Stimulated activated naive B cell treated with anti-CD40 and anti-IgM and Interleukin-4, amounts not matched to agents 10 μg/mL and 1 μg/mL and 100 μg/mL, for 72 hours (primary cell): ENCODE measurements around the gene PMF1.
A peak's percentile ranks its signal among the peaks of the same experiment; 100 is the strongest.

ENCODE experiments used
- ATAC-seq, 2 donors: fragments of 150-1000 bp; cut with Tn5 transposase; replicated peaks; 2 replicates each; pipeline ENCODE4 v1.10.0; 2021; ENCODE audit warnings: moderate library complexity in 1 of 2
- DNase-seq: peaks from one replicate; pipeline ENCODE4 v3.0.0; 2021
- H3K27ac Mint-ChIP-seq: one replicate; pipeline ENCODE4 v1.8.0; 2022; ENCODE audit warnings: mild to moderate bottlenecking, mixed read lengths
- H3K27me3 Mint-ChIP-seq, 2 donors: one replicate each; pipeline ENCODE4 v1.8.0; 2022; ENCODE audit warnings: mixed read lengths in 2 of 2
- H3K36me3 Mint-ChIP-seq, 2 donors: one replicate each; pipeline ENCODE4 v1.8.0; 2022; ENCODE audit warnings: mixed read lengths in 2 of 2, mild to moderate bottlenecking in 1 of 2
- H3K4me1 Mint-ChIP-seq, 2 donors: one replicate each; pipeline ENCODE4 v1.8.0; 2022; ENCODE audit warnings: mixed read lengths in 2 of 2, mild to moderate bottlenecking in 1 of 2
- H3K4me3 Mint-ChIP-seq, 2 donors: one replicate each; pipeline ENCODE4 v1.8.0; 2022; ENCODE audit warnings: mild to moderate bottlenecking in 2 of 2, mixed read lengths in 2 of 2, moderate library complexity in 1 of 2
- H3K9me3 Mint-ChIP-seq, 2 donors: one replicate each; pipeline ENCODE4 v1.8.0; 2022; ENCODE audit warnings: mixed read lengths in 2 of 2, mild to moderate bottlenecking in 1 of 2

PMF1 gene

DNA sequence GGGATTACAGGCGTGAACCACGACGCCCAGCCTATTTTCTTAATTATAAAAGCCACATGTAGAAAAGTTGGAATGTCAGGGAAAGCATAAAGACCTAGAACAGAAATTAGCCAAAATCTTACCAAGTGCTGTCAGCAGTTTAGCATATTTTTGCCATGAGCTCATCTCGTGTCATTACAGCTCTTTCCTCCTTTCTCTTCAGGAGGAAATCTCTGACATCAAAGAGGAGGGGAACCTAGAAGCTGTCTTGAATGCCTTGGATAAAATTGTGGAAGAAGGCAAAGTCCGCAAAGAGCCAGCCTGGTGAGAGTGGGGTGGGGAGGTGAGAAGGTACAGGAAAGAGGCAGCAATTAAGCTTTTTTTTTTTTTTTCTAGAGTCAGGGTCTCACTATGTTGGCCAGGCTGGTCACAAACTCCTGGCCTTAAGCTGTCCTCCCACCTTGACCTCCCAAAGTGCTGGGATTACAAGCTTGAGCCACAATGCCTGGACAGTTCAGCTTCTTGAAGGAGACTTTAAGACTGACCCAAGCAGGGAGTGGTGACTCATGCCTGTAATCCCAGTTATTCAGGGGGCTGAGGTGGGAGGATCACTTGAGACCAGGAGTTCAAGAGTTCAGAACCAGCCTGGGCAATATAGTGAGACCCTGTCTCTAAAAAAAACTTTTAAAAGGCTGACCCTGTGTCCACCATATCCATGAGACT, 20.8 kb downstream of the PMF1 start:
- no peaks in the 10 kb centered on the region for H3K27me3 Mint-ChIP-seq
- H3K27ac Mint-ChIP-seq: no peak overlapping the region
- H3K9me3 Mint-ChIP-seq: no peaks in the 10 kb centered on the region
- H3K4me1 Mint-ChIP-seq: peaks cover 0 to 1% of the 10 kb centered on the region in 2 donors
- no peak for DNase-seq
- H3K36me3 Mint-ChIP-seq: peaks cover 43 to 46% of the 10 kb centered on the region in 2 donors
- no peak for ATAC-seq
- no peak overlapping the region for H3K4me3 Mint-ChIP-seq

DNA sequence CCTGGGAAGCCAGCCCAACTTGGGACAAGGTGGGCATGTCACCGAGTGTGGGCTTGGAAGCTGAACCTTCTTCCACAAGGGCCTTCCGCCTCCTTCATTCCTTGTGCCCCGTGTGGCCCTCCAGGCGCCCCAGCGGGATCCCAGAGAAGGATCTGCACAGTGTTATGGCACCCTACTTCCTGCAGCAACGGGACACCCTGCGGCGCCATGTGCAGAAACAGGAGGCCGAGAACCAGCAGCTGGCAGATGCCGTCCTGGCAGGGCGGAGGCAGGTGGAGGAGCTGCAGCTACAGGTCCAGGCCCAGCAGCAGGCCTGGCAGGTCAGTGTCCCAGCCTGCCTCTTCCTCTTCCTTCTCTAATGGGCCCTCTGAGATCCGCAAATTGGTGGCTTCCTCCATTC, 23.4 kb downstream of the PMF1 start:
- H3K9me3 Mint-ChIP-seq: no peaks in the 10 kb centered on the region
- H3K27me3 Mint-ChIP-seq: no peaks in the 10 kb centered on the region
- no peaks in the 10 kb centered on the region for H3K4me1 Mint-ChIP-seq
- DNase-seq: no peak
- H3K36me3 Mint-ChIP-seq: peaks cover 50 to 57% of the 10 kb centered on the region in 2 donors
- ATAC-seq: no peak
- H3K4me3 Mint-ChIP-seq: no peak overlapping the region
- peak overlapping the region; percentile 25 for H3K27ac Mint-ChIP-seq

DNA sequence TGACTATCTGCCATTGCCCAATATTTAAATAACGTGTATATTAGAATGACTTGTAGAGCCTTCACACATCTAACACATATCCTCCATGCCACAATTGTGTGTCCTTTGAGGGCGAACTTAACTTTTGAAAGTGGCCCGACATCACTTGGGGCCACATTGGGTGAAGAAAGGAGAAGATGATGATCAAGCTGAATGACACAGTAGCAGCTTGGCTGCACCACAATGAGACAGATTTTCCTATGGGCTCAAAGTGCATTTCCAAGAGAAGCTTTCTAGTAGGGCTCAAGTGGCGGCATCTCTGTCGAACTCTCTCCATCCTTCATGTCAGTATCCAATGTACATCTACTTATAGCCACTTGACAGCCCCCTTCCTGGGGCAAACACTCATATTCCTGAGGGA, 25.4 kb downstream of the PMF1 start:
- H3K36me3 Mint-ChIP-seq: peaks cover 55 to 60% of the 10 kb centered on the region in 2 donors
- H3K4me3 Mint-ChIP-seq: no peak overlapping the region
- no peaks in the 10 kb centered on the region for H3K4me1 Mint-ChIP-seq
- H3K27me3 Mint-ChIP-seq: no peaks in the 10 kb centered on the region
- no peak for DNase-seq
- no peak overlapping the region for H3K27ac Mint-ChIP-seq
- no peaks in the 10 kb centered on the region for H3K9me3 Mint-ChIP-seq
- no peak for ATAC-seq

DNA sequence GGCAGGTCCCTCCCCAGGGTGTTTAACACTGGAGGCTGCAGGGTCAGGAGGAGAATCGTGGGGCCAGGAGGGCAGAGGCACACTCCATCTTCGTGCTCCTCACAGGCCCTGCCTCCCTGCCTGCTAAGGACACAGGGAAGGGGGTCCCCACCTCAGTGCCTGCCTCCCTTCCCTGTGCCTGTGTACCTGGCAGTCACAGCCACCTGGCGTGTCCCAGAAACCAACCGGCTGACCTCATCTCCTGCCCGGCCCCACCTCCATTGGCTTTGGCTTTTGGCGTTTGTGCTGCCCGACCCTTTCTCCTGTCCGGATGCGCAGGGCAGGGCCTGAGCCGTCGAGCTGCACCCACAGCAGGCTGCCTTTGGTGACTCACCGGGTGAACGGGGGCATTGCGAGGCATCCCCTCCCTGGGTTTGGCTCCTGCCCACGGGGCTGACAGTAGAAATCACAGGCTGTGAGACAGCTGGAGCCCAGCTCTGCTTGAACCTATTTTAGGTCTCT, 28.6 kb downstream of the PMF1 start:
- no peak for DNase-seq
- ATAC-seq: no peak
- H3K36me3 Mint-ChIP-seq: peaks cover 52 to 60% of the 10 kb centered on the region in 2 donors

DNA sequence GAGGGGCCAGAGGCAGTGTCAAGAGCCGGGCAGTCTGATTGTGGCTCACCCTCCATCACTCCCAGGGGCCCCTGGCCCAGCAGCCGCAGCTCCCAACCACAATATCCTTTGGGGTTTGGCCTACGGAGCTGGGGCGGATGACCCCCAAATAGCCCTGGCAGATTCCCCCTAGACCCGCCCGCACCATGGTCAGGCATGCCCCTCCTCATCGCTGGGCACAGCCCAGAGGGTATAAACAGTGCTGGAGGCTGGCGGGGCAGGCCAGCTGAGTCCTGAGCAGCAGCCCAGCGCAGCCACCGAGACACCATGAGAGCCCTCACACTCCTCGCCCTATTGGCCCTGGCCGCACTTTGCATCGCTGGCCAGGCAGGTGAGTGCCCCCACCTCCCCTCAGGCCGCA, 29.1 kb downstream of the PMF1 start, which contains the start of gene BGLAP:
Gene BGLAP (plus strand): TSS at position 259 of the 400 bp plus-strand sequence. CDS start 48 bp downstream, at position 307.
- Mint-ChIP-seq H3K27ac (peak within 1 kb of the TSS; percentile 11), H3K4me1 (peaks cover 19 to 26% of the 10 kb centered on the region in 2 donors), H3K36me3 (peaks cover 48 to 55% of the 10 kb centered on the region in 2 donors), H3K9me3 (no peaks in the 10 kb centered on the region), H3K4me3 (no peak within 1 kb of the TSS), H3K27me3 (peaks cover 11 to 22% of the 10 kb centered on the region in 2 donors)
- DNase-seq (no peak), ATAC-seq (no peak)

More for the DNA sequence above, 28.6 kb downstream of the PMF1 start:
- H3K4me3 Mint-ChIP-seq: no peak overlapping the region
- H3K27me3 Mint-ChIP-seq: peaks cover 11 to 22% of the 10 kb centered on the region in 2 donors
- H3K9me3 Mint-ChIP-seq: no peaks in the 10 kb centered on the region
- peak overlapping the region; percentile 11 for H3K27ac Mint-ChIP-seq
- H3K4me1 Mint-ChIP-seq: peaks cover 17 to 20% of the 10 kb centered on the region in 2 donors

DNA sequence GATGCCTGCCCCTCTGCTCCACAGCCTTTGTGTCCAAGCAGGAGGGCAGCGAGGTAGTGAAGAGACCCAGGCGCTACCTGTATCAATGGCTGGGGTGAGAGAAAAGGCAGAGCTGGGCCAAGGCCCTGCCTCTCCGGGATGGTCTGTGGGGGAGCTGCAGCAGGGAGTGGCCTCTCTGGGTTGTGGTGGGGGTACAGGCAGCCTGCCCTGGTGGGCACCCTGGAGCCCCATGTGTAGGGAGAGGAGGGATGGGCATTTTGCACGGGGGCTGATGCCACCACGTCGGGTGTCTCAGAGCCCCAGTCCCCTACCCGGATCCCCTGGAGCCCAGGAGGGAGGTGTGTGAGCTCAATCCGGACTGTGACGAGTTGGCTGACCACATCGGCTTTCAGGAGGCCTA, 29.9 kb downstream of the PMF1 start:
- ATAC-seq (no peak), DNase-seq (no peak)
- Mint-ChIP-seq H3K4me3 (no peak overlapping the region), H3K36me3 (peaks cover 44 to 55% of the 10 kb centered on the region in 2 donors), H3K4me1 (peaks cover 19 to 29% of the 10 kb centered on the region in 2 donors), H3K27ac (no peak overlapping the region), H3K9me3 (no peaks in the 10 kb centered on the region), H3K27me3 (peaks cover 11 to 22% of the 10 kb centered on the region in 2 donors)

DNA sequence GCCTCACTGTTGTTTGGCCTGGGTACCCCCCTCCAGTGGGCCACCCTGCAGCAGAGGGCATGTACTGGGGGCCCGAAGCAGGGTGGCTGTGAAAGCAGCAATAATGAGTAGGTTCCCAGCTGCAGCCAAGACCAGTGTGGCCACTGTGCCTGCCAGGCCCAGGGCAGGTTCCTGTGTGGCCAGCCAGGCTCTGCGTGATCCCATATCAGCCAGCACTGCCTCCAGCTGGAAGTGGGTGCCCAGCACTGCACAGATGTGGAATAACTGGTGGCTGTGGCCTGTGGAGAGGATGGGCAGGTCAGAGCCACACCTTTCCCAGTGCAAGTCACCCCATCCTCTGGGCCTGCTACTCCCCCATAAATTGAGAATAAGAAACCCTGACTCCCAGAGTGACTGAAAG, 31.3 kb downstream of the PMF1 start:
- no peak overlapping the region for H3K4me3 Mint-ChIP-seq
- peaks cover 11 to 22% of the 10 kb centered on the region in 2 donors for H3K27me3 Mint-ChIP-seq
- peak overlapping the region; percentile 53 for H3K27ac Mint-ChIP-seq
- H3K9me3 Mint-ChIP-seq: no peaks in the 10 kb centered on the region
- H3K36me3 Mint-ChIP-seq: peaks cover 30 to 47% of the 10 kb centered on the region in 2 donors
- peaks cover 20 to 29% of the 10 kb centered on the region in 2 donors for H3K4me1 Mint-ChIP-seq
- ATAC-seq (no peak), DNase-seq (no peak)

DNA sequence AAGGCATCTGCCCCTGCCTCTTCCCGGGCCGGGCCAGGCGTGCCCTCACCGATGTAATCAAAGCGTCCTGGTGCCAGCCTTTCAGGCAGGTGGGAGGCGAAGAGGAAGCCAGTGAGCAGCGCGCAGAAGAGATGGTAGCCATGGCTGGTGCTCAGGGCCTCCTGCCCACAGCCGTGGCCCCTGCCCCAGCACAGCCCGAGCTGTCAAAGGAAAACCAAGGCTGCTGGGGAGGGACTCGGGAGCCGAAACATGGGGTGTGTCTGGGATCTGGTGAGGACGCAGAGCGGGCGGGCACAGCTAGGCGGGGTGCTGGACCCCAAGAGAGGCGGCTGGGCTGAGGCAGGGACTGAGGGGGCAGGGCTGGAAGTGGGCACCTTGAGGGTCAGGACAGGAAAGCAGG, 31.9 kb downstream of the PMF1 start:
- Mint-ChIP-seq H3K9me3 (no peaks in the 10 kb centered on the region), H3K27ac (peak overlapping the region; percentile 5), H3K4me1 (peaks cover 20 to 29% of the 10 kb centered on the region in 2 donors), H3K36me3 (peaks cover 27 to 45% of the 10 kb centered on the region in 2 donors), H3K27me3 (peaks cover 11 to 22% of the 10 kb centered on the region in 2 donors), H3K4me3 (peak overlapping the region; percentile 83 to 84)
- ATAC-seq (no peak), DNase-seq (no peak)

DNA sequence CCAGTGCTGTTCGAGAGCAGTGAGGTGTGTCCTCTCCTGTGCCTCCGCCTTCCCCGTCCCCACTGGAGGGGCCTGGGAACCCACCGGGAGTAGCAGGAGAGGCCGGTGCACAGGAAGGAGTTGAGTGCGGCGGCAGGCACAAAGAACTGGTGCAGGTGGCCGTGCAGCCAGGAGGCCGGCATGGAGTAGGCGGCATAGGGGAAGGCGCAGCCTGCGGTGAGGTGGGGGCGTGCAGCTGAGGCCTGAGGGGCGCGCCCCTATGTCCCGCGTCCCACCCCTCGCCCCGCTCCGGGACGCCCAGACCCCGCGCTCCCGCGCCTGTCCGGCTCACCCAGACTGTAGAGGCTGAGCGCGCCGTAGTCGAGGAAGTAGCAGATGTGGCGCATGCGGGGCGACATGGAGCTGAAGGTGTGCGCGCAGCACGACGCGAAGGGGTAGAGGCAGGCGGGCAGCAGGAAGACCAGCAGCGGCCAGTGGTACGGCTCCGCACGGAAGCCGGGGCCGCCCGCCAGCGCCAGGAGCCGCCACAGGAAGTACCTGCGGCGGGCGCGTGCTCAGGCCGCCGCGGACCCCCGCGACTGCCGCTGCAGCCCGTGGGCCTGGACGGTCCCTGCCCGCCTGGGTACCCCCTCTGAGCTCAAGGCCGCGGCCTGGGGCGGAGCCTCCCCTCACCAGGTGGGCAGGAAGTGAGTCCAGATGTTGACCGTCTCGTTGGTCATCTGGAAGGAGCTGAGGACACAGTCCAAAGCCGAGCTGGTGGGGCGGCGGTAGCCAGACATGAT, 32.8 kb downstream of the PMF1 start:
- DNase-seq (no peak), ATAC-seq (peak; percentile 64 to 69)
- Mint-ChIP-seq H3K27ac (peak overlapping the region; percentile 90), H3K4me1 (peaks cover 20 to 29% of the 10 kb centered on the region in 2 donors), H3K36me3 (peaks cover 25 to 45% of the 10 kb centered on the region in 2 donors), H3K27me3 (peaks cover 11 to 22% of the 10 kb centered on the region in 2 donors), H3K9me3 (no peaks in the 10 kb centered on the region), H3K4me3 (peak overlapping the region; percentile 83 to 84)

DNA sequence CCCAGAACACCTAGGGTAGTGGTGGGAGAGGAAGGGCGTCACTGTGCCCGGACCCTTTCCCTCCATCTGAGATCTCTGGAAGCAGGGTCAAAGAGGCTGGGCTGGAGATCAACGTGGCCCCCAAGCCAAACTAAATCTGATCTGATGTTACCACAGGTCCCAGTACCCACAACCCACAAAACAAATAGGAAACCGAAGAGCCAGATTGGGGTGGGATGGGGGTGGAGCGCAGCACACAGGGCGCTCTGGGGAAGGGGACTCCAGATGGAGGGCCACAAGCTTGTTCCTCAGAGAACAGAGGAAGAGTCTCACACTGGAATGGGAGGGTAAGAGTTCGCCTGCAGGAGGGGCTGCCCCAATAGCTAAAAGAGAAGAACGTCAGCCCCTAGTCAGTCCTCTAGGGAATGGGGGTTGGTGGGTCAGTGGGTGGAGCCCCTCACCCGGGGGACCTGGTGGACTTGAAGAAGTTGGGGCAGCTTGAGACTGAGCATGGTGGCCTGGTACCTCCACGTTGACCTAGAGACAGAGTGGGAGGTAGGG, 33.5 kb downstream of the PMF1 start:
- Mint-ChIP-seq H3K4me1 (peaks cover 20 to 29% of the 10 kb centered on the region in 2 donors), H3K36me3 (peaks cover 23 to 42% of the 10 kb centered on the region in 2 donors), H3K27ac (peak overlapping the region; percentile 89), H3K4me3 (peak overlapping the region; percentile 59 to 60), H3K9me3 (no peaks in the 10 kb centered on the region), H3K27me3 (peaks cover 11 to 22% of the 10 kb centered on the region in 2 donors)
- ATAC-seq: peak in 1 of 2 donors; percentile 20
- no peak for DNase-seq

DNA sequence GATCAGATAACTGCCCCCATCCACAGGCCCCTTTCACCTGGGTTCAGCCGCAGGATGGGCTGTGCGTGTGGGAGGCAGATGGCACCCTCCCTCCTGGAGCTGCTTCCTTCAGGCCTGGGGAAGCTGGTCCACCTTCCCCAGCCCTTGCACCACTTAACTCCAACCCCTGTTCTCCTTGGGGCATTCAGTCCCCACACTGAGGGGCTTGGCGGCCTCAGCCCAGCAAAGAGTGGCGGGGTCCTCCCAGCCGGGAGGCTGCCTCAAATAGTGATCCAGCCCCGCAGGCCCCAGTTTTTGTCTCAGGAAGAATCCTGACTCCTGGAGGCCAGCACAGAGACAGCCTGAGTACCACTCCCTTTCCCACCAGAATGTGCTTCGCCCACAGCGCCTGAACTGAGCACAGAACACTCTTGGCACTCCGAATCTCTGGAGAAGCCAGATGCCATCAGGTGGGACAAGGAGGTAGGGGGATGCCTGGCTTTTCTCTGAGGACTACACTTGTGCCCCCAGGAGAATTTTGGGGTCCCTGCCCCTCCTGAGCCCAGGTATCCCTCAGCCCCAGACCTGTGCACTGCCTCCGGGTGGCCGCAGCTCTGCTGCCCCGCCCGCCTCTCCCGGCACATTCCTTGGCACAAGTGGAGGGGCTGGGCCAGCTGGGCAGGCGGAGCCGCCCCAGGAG, 34.1 kb downstream of the PMF1 start:
- peaks cover 20 to 29% of the 10 kb centered on the region in 2 donors for H3K4me1 Mint-ChIP-seq
- peaks cover 11 to 22% of the 10 kb centered on the region in 2 donors for H3K27me3 Mint-ChIP-seq
- H3K4me3 Mint-ChIP-seq: peak overlapping the region in 1 of 2 donors; percentile 60
- H3K9me3 Mint-ChIP-seq: no peaks in the 10 kb centered on the region
- H3K27ac Mint-ChIP-seq: no peak overlapping the region
- ATAC-seq: no peak
- H3K36me3 Mint-ChIP-seq: peaks cover 23 to 42% of the 10 kb centered on the region in 2 donors
- DNase-seq: no peak

DNA sequence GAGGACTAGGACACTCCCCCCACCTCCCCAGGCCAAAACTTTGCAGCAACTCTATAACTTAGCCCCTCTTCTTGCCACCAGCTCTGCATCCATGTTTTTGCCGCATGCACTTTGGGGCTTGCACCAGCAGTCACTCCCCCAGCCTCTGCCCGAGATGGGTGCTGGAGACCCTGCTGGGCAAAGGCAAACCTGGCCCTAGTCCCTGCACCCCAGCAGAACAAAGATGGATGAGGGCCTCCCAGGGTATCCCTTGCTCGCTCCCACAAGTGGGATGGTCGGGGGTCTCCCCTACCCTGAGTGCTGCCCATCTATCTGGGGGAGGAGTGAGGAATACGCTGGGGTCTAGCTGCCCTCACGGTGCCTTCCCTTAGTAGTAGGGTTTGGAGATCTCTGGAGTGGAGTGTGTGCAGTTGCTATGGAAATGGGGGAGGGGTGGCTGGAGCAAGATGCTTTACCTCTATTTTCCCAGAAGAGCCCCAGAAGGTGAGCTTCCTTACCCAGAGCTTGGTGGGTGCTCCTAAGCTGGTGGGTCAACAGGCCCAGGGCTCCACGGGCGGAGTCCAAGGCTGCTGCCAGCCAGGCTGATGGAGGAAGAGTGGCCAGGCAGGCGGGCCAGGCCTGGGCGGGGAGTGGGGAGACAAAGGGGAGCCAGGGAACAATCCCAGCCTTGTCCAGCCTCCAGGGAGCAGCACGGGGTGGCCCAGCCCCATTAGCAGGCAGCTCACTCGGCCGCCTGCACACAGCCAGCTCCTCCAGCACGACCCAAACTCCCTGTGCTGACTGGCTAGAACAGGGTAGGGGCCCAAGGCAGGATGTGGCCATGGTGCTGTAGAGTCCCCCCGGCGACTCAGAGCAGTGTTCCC, 34.9 kb downstream of the PMF1 start, which contains the start of gene PAQR6:
Gene PAQR6 (minus strand): TSS at position 597 of the 863 bp plus-strand sequence. CDS start 1,325 bp downstream, outside the sequence.
- DNase-seq: no peak
- H3K4me3 Mint-ChIP-seq: peak within 1 kb of the TSS in 1 of 2 donors; percentile 10
- no peaks in the 10 kb centered on the region for H3K9me3 Mint-ChIP-seq
- peak within 1 kb of the TSS; percentile 31 for H3K27ac Mint-ChIP-seq
- H3K36me3 Mint-ChIP-seq: peaks cover 16 to 41% of the 10 kb centered on the region in 2 donors
- ATAC-seq: no peak
- H3K27me3 Mint-ChIP-seq: peaks cover 11 to 22% of the 10 kb centered on the region in 2 donors
- peaks cover 20 to 29% of the 10 kb centered on the region in 2 donors for H3K4me1 Mint-ChIP-seq

DNA sequence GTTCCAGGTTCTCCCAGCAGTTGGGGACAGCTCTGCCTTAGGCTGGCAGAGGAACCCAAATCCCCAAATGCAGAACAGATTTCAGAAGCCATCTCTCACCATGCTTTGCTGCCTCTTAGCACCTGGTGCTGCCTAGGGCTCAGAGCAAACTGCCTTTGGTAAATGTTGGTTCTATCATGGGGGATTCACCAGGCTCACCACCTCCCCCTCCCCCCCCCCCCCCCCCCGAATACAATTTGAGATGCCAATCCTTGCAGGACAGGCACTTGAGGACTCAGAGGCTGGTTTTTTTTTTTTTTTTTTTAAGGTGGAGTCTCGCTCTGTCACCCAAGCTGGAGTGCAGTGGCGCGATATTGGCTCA, 35.5 kb downstream of the PMF1 start:
- DNase-seq (no peak), ATAC-seq (no peak)
- Mint-ChIP-seq H3K27ac (no peak overlapping the region), H3K4me1 (peaks cover 22 to 29% of the 10 kb centered on the region in 2 donors), H3K27me3 (peaks cover 11 to 22% of the 10 kb centered on the region in 2 donors), H3K4me3 (no peak overlapping the region), H3K36me3 (peaks cover 20 to 43% of the 10 kb centered on the region in 2 donors), H3K9me3 (no peaks in the 10 kb centered on the region)
